Measurements from ENCODE around the gene PPM1H. TPM values are rescaled to one million over a fixed set of nuclear protein-coding genes. Genes with fewer than 3 reads are reported as not detected.
A peak's percentile ranks its signal among the peaks of the same experiment; 100 is the strongest.
"Not testable (repeated sequence)": the region's sequence is repeated elsewhere in the genome, so short reads cannot be mapped to it uniquely, and the experiment has no call there.

The PPM1H gene
- total RNA-seq, 2 donors from 2014 or later: 46.4 to 74.4 TPM

- no peak overlapping the region for H3K4me3 Mint-ChIP-seq
- no peaks in the 10 kb centered on the region for H3K9me3 ChIP-seq (ENCODE audit: control insufficient read depth, low read length)
- H3K9ac ChIP-seq (ENCODE audit: extremely low read depth, low read length, poor library complexity, severe bottlenecking): no peak overlapping the region
- peaks cover 19% of the 10 kb centered on the region for H3K36me3 Mint-ChIP-seq (ENCODE audit: low read depth)
- H3K27ac ChIP-seq (ENCODE audit: low read depth, low read length): peak overlapping the region; percentile 50
- peaks cover 5% of the 10 kb centered on the region for H3K4me1 ChIP-seq (ENCODE audit: control insufficient read depth, insufficient read depth, low read length)
- peak overlapping the region; percentile 23 for H3K27ac Mint-ChIP-seq
- no peak overlapping the region for H3K4me3 ChIP-seq (ENCODE audit: low read length)
- H3K27me3 Mint-ChIP-seq (ENCODE audit: insufficient read depth): no peaks in the 10 kb centered on the region
- H3K36me3 ChIP-seq (ENCODE audit: control insufficient read depth, insufficient read depth, low read length): no peaks in the 10 kb centered on the region
- no peaks in the 10 kb centered on the region for H3K27me3 ChIP-seq (ENCODE audit: control insufficient read depth, insufficient read depth, low read length, poor library complexity, severe bottlenecking)
- H3K4me1 Mint-ChIP-seq: peaks cover 36% of the 10 kb centered on the region
- no peak for DNase-seq
- WGBS, 2 experiments (ENCODE audit: insufficient coverage in 1 of 2, insufficient read length in 1 of 2): 87 to 96% methylated on average over 8 to 11 of the region's 11 CpGs
- TF ChIP-seq CTCF (conservative IDR thresholded peaks at IDR 0.05): no peak
- H3K9me3 Mint-ChIP-seq: no peaks in the 10 kb centered on the region
These were observed 203.7 kb downstream of the PPM1H start for GRCh38 chr12:62731055-62731820.

GRCh38 chr12:62730649-62731048 lies 204.3 kb downstream of the PPM1H start:
- H3K27ac Mint-ChIP-seq: no peak overlapping the region
- Histone ChIP-seq H3K9me3 (ENCODE audit: control insufficient read depth, low read length) (no peaks in the 10 kb centered on the region), H3K27ac (ENCODE audit: low read depth, low read length) (peak overlapping the region; percentile 2), H3K27me3 (ENCODE audit: control insufficient read depth, insufficient read depth, low read length, poor library complexity, severe bottlenecking) (no peaks in the 10 kb centered on the region), H3K9ac (ENCODE audit: extremely low read depth, low read length, poor library complexity, severe bottlenecking) (no peak overlapping the region), H3K4me3 (ENCODE audit: low read length) (no peak overlapping the region), H3K4me1 (ENCODE audit: control insufficient read depth, insufficient read depth, low read length) (peaks cover 3% of the 10 kb centered on the region), H3K36me3 (ENCODE audit: control insufficient read depth, insufficient read depth, low read length) (no peaks in the 10 kb centered on the region)
- no peak overlapping the region for H3K4me3 Mint-ChIP-seq
- H3K4me1 Mint-ChIP-seq: peaks cover 30% of the 10 kb centered on the region
- no peak for TF ChIP-seq CTCF (conservative IDR thresholded peaks at IDR 0.05)
- H3K36me3 Mint-ChIP-seq (ENCODE audit: low read depth): peaks cover 14% of the 10 kb centered on the region
- H3K9me3 Mint-ChIP-seq: no peaks in the 10 kb centered on the region
- DNase-seq: no peak
- no peaks in the 10 kb centered on the region for H3K27me3 Mint-ChIP-seq (ENCODE audit: insufficient read depth)
- 95 to 100% methylated on average over 1 to 2 of the region's 2 CpGs for WGBS, 2 experiments (ENCODE audit: insufficient coverage in 1 of 2, insufficient read length in 1 of 2)

GRCh38 chr12:62729579-62730544 lies 205.1 kb downstream of the PPM1H start:
- H3K4me1 Mint-ChIP-seq: peaks cover 35% of the 10 kb centered on the region
- not testable (repeated sequence) for H3K27me3 ChIP-seq (ENCODE audit: control insufficient read depth, insufficient read depth, low read length, poor library complexity, severe bottlenecking); H3K36me3 ChIP-seq (ENCODE audit: control insufficient read depth, insufficient read depth, low read length); DNase-seq; H3K9ac ChIP-seq (ENCODE audit: extremely low read depth, low read length, poor library complexity, severe bottlenecking); H3K4me1 ChIP-seq (ENCODE audit: control insufficient read depth, insufficient read depth, low read length); H3K9me3 Mint-ChIP-seq; H3K9me3 ChIP-seq (ENCODE audit: control insufficient read depth, low read length); H3K4me3 ChIP-seq (ENCODE audit: low read length); H3K27me3 Mint-ChIP-seq (ENCODE audit: insufficient read depth)
- peak overlapping the region; percentile 8 for H3K4me3 Mint-ChIP-seq
- peak overlapping the region; percentile 90 for H3K27ac Mint-ChIP-seq
- peak overlapping the region; percentile 2 for H3K27ac ChIP-seq (ENCODE audit: low read depth, low read length)
- H3K36me3 Mint-ChIP-seq (ENCODE audit: low read depth): peaks cover 10% of the 10 kb centered on the region
- WGBS, 2 experiments (ENCODE audit: insufficient coverage in 1 of 2, insufficient read length in 1 of 2): 69% methylated on average over 9 to 13 of the region's 13 CpGs

All from endodermal cell (in vitro differentiated cells).